Keratinocyte (primary cell): ENCODE data around the gene DCHS2.

Experiments used
- EZH2 ChIP-seq: IDR thresholded peaks from one replicate; pipeline ENCODE4 v1.6.1; 2012; ENCODE audit warnings: inconsistent platforms, mild to moderate bottlenecking, low read length, moderate library complexity
- TF ChIP-seq, protein P1 (sequence below), 3 experiments: IDR thresholded peaks in 1 of 3; conservative IDR thresholded peaks in 1 of 3; optimal IDR thresholded peaks in 1 of 3; 2 replicates in 2 of 3; 3 replicates in 1 of 3; pipeline versions ENCODE3 to v1.5.1; 2011; ENCODE audit warnings: low read length in 3 of 3, mild to moderate bottlenecking in 3 of 3, moderate library complexity in 2 of 3, control low read depth in 1 of 3, inconsistent platforms in 1 of 3; ENCODE audit not compliant: insufficient read depth in 2 of 3; ENCODE audit errors: extremely low read depth in 1 of 3

GRCh38 chr4:154294652-154295350 is 196.8 kb downstream of the DCHS2 start:
- TF ChIP-seq, protein P1, sequence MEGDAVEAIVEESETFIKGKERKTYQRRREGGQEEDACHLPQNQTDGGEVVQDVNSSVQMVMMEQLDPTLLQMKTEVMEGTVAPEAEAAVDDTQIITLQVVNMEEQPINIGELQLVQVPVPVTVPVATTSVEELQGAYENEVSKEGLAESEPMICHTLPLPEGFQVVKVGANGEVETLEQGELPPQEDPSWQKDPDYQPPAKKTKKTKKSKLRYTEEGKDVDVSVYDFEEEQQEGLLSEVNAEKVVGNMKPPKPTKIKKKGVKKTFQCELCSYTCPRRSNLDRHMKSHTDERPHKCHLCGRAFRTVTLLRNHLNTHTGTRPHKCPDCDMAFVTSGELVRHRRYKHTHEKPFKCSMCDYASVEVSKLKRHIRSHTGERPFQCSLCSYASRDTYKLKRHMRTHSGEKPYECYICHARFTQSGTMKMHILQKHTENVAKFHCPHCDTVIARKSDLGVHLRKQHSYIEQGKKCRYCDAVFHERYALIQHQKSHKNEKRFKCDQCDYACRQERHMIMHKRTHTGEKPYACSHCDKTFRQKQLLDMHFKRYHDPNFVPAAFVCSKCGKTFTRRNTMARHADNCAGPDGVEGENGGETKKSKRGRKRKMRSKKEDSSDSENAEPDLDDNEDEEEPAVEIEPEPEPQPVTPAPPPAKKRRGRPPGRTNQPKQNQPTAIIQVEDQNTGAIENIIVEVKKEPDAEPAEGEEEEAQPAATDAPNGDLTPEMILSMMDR (optimal IDR thresholded peaks at IDR 0.05 in 1 of 3, IDR thresholded peaks at IDR 0.05 in 1 of 3, conservative IDR thresholded peaks at IDR 0.05 in 1 of 3; ENCODE audit: extremely low read depth in 1 of 3, insufficient read depth in 2 of 3, low read length in 3 of 3): no peak
- no peak for TF ChIP-seq EZH2
